Vagina (tissue), 2 donors: ENCODE results near the gene CCZ1B.
"Not testable (repeated sequence)": the region's sequence is repeated elsewhere in the genome, so short reads cannot be mapped to it uniquely, and the experiment has no call there.

Source experiments
- POLR2A ChIP-seq, 2 donors: fragments of 450-650 bp; IDR thresholded peaks; one replicate each; pipeline ENCODE4 v1.6.1; 2017; ENCODE audit warnings: antibody characterized with exemption in 2 of 2, mild to moderate bottlenecking in 2 of 2, moderate library complexity in 2 of 2
- POLR2AphosphoS5 ChIP-seq, 2 donors: sonication (generic); formaldehyde crosslinking; IDR thresholded peaks; one replicate each; pipeline ENCODE4 v1.9.0; 2017; ENCODE audit warnings: antibody characterized with exemption in 2 of 2, mild to moderate bottlenecking in 2 of 2, low read depth in 1 of 2; ENCODE audit not compliant: insufficient read depth in 1 of 2
- TF ChIP-seq, protein P1 (sequence below), 3 experiments: fragments of 450-650 bp in 2 of 3; fragments of 200-600 bp in 1 of 3; sonication (generic) in 1 of 3; IDR thresholded peaks; one replicate each; pipeline ENCODE4 v1.5.1; 2017 to 2019; ENCODE audit warnings: antibody characterized with exemption in 3 of 3, mild to moderate bottlenecking in 2 of 3, moderate library complexity in 2 of 3

DNA sequence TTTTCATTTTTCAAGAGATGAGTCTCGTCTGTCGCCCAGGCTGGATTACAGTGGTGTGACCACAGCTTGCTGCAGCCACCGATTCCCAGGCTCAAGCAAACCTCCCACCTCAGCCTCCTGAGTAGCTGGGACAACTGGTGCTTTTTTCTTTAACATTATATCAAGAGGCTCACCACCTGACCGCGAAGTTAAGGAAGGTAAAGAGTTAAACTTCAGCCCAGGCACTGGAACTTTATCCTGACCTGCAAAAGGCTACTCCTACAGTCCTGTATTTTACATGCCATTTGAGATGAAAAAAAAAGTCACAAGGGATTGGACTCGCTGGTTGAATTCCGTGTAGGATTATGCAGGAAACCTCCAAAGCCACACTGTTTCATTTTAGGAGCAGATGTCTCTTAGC is 10.6 kb downstream of the CCZ1B start:
- not testable (repeated sequence) for TF ChIP-seq POLR2A (IDR thresholded peaks at IDR 0.05); POLR2AphosphoS5 (IDR thresholded peaks at IDR 0.05; ENCODE audit: insufficient read depth in 1 of 2, low read depth in 1 of 2)
- TF ChIP-seq, protein P1, sequence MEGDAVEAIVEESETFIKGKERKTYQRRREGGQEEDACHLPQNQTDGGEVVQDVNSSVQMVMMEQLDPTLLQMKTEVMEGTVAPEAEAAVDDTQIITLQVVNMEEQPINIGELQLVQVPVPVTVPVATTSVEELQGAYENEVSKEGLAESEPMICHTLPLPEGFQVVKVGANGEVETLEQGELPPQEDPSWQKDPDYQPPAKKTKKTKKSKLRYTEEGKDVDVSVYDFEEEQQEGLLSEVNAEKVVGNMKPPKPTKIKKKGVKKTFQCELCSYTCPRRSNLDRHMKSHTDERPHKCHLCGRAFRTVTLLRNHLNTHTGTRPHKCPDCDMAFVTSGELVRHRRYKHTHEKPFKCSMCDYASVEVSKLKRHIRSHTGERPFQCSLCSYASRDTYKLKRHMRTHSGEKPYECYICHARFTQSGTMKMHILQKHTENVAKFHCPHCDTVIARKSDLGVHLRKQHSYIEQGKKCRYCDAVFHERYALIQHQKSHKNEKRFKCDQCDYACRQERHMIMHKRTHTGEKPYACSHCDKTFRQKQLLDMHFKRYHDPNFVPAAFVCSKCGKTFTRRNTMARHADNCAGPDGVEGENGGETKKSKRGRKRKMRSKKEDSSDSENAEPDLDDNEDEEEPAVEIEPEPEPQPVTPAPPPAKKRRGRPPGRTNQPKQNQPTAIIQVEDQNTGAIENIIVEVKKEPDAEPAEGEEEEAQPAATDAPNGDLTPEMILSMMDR (IDR thresholded peaks at IDR 0.05), result not testable (repeated sequence)
